NCI-H446 (cell line): ENCODE results near the gene PARP1.
"Not testable (repeated sequence)": the region's sequence is repeated elsewhere in the genome, so short reads cannot be mapped to it uniquely, and the experiment has no call there.

Experiments
- DNase-seq, 2 experiments: peaks; one replicate each; lab custom pipeline; 2025; lab: John Stamatoyannopoulos, UW

PARP1 gene

GRCh38 chr1:226428791-226429461 lies 21.0 kb upstream of the PARP1 start:
- DNase-seq, result no peak

GRCh38 chr1:226428348-226428747 lies 20.5 kb upstream of the PARP1 start:
- no peak for DNase-seq

DNA sequence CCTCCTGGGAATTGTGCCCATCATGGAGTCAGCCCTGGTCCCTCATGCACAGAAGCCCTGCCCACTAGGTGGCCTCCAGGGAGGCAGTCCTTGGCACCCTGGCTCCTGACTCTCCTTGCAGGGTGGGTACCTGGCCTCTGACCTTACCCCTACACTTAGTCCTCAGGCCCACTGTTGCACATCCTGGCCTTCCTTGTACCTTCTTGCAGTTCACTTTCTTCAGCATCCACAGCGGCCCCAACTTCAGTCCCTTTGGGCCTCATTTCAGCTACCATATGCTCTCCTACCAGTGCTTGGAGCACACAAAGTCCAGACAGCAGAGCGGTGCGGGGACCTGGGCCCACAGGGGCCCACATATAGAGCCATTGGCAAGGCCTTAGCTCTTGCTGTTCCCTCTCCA lies 19.2 kb upstream of the PARP1 start:
- DNase-seq, result no peak

DNA sequence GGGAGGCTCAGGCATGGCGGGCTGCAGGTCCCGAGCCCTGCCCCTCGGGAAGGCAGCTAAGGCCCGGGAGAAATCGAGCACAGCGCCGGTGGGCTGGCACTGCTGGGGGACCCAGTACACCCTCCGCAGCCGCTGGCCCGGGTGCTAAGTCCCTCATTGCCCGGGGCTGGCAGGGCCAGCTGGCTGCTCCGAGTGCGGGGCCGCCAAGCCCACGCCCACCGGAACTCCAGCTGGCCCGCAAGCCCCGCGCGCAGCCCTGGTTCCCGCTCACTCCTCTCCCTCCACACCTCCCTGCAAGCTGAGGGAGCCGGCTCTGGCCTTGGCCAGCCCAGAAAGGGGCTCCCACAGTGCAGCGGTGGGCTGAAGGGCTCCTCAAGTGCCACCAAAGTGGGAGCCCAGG lies 18.5 kb upstream of the PARP1 start:
- not testable (repeated sequence) for DNase-seq

DNA sequence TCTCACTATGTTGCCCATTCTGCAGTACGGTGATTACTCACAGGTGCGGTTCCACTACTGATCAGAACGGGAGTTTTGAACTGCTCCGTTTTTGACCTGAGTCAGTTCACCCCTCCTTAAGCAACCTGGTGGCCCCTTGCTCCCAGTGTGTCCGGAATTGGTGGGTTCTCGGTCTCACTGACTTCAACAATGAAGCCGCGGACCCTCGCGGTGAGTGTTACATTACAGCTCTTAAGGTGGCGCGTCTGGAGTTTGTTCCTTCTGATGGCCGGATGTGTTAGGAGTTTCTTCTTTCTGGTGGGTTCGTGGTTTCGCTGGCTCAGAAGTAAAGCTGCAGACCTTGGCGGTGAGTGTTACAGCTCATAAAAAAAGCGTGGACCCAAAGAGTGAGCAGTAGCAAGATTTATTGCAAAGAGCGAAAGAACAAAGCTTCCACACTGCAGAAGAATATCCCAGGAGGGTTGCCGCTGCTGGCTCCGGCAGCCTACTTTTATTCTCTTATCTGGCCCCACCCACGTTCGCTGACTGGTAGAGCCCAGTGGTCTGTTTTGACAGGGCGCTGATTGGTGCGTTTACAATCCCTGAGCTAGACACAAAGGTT lies 17.6 kb upstream of the PARP1 start:
- no peak for DNase-seq

DNA sequence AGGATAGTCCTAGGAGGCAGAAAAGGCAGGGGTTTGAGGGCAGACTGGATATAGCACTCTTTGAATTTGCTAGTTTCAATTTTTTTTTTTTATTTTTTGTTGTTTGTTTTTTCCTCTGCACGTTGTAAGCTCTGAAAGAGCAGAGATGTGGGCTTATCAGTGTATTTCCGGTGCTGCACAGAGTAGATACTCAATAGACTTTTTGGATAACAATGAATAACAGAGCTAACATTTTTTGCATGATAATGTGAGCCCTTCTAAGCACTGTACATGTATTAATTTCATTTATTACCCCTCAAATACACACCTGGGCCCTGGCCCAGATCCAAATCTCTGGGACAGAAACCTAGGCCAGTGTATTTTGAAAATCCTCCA lies 17.1 kb upstream of the PARP1 start:
- no peak for DNase-seq

DNA sequence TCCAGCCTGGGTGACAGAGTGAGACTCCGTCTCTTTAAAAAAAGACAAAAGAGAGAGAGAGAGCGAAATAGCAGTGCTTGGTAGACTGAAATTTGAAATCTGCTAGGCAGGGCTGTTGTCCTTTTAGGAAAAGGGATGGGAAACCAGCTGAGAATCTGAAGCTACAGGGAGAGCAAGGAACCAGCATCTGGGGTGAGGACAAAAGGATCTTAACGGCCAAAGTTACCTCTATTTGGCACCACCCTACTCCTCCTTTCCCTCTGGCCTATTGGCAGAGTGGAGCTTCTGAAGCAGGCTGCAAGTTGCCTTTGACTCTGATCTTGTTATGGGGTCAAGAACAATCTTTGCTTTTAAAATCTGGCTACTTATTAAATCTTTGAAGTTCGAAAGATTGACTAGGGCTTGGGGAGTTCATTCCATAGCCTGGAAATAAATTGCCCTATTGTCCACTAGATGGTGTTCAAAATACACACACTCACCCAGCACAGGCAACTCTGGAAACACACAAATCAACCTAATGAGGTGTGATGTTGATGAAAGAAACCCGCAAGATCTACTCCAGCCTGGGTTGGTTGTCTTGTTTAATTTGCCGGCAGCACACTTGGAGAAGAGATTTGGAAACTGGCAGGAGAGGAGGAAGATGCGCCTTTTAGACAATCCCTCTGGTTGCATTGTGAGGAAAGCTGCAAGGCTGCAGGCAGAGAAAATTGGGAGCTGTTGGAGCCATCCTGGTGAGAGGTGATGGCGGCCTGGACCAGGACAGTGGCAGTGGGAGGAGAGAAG lies 16.5 kb upstream of the PARP1 start:
- peak; percentile 76 to 85 for DNase-seq

DNA sequence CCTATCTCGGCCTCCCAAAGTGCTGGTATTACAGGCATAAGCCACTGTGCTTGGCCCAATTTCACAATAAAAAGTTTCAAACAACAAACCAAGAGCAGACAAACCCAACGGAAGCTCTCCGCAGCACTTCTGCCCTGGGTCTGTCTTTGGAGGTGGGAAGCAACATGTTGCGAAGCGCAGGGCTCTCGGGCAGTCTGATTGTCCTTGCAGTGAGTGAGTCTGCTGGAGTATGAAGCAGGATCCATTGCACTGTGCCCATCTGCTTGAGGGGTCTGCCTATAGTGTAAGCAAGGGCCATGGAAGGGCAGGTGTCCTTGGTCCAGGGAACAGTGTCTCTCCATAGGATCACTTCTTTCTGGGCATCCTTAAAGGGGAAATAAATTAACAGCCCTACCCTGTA lies 14.6 kb upstream of the PARP1 start:
- DNase-seq, result no peak

DNA sequence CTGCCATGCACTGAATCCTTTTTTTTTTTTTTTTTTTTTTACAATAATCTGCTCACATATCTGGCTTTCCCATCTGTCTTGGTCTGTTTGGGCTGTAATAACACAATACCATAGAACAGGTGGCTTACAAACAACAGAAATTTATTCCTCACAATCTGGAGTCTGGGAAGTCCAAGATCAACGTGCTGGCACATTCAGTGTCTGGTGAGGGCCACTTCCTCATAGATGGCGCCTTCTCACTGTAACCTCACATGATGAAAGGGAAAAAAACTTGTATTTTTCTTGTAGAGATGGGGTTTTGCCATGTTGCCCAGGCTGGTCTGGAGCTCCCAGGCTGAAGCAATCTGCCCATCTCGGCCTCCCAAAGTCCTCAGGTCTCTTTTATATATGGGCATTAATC lies 13.0 kb upstream of the PARP1 start:
- DNase-seq, result no peak

DNA sequence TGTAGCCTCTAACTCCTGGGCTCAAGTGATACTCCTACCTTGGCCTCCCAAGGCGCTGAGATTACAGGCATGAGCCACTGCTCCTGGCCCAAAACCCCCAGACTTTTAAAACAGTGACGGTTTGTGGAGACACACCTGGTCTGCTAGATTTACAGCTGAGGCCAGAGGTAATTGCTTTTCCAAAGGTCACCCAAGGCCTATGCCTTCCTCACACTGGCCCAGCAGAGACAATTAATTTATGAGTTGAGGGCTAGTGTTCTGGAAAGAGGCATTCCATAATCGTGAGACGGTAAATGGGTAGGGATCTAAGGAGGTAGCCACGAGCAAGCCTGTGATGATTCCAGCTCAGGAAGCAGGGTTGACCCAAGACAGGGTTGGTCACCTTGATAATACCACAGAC lies 12.4 kb upstream of the PARP1 start:
- DNase-seq, result no peak

DNA sequence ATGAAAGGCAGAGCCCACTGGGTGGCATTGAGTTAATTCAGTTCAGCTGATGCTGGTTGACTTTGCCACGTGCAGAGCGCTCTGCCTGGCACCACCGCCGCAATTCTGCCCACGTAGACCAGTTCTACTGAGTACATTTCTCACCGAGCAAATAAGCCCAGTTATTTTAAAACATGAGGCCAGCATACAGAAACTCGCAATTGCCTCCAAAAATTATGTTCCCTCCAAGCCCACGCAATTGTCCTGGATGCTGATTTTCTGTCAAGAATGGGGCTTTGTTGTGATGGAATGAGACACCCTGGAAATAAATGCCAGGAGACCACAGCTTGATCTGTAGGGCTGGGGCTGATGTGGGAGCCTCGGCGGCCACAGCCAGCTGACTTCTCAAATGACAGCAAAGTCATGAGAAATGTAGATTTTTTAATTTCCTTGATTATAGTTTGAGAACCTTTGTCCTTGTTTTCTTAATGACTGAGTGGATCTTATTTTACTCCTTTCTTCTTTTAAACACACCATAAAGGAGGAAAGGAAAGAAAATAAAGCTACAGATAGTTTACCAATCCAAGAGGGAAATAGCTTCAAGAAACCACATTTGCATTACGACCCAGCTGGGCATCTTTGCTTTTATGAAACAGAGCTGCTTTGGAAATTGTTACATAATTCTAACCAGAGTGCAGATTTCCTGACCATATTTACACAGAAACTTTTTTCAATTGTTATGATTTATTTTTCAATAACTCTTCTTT lies 11.6 kb upstream of the PARP1 start:
- no peak for DNase-seq

GRCh38 chr1:226417830-226418546 lies 10.1 kb upstream of the PARP1 start:
- DNase-seq, result no peak

DNA sequence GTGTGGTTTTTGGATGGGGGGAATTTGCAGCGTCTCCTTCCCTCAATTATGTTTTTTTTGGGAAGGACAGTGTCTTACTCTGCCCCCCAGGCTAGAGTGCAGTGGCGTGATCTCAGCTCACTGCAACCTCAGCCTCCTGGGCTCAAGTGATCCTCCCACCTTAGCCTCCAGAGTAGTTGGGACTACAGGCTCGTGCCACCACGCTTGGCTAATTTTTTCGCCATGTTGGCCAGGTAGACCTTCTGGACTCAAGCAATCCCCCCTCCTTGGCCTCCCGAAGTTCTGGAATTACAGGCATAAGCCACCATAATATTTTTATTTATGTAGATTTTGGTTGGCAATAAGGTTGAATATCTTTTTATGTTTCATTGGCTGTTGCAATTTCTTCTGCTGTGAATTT lies 9.5 kb upstream of the PARP1 start:
- no peak for DNase-seq

DNA sequence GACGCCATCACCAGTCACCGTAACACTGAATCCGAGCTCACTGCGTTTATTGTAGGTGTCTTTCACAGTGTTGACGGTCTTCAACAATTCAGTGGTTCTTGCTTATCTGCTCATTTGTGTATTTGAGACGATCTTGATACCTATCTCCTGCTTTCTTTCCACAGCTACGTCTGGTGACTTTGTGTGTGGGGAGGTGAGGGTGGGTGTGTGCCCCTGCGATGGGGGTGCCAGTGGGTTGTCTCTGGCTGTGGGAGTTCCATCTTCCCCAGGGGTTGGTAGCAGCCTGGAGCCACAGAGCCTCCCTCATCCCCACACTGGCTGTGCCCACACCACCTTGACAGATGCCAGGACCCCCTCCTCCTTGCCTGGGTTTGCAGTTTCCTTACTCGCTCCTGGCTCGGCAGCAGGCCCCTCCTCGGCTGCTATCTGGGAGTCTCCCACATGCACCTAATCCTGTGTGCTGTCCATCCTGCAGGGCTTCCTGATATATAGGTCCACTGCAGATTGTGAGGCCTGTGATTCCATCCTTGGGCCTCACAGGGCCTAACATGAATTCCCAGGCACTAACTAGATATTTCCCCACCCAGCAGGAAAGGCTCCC lies 6.3 kb upstream of the PARP1 start:
- DNase-seq, result no peak

DNA sequence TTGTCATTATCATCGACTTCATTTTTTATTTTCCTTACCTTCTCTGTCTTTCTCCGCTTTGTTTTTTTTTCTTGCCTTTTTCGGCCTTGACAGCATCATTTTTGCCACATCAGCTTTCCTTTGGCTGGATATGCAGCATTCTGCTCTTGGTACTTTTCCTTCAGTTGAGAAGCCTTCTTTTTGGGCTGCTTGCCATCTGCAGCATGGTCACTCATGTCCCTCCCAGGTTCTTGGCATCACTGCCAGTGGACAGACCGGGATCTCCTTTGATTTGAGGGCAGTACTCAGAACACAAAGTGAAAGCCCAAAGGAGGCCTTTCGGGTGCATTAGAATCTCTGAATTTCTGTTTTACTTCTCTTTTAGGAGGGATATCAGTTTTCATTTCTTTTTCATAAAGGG lies 3.7 kb upstream of the PARP1 start:
- DNase-seq, result no peak

DNA sequence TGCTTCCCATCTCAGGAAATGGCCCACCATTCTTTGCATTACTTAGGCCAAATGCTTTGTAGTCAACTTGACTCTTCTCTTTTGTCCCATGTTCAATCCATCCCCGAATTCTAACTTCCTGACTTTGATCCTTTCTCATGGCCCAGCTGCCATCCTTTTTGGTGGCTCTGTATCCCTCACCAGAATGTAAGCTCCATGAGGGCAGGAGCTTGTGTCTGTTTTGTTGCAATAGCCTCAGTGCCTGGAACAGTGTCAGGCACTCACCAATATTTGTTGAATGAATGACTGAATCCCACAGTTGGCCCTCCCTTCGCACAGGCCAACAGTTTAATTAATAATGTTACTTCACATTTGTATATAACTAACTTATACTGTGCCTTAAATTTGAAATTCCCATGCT lies 3.1 kb upstream of the PARP1 start:
- no peak for DNase-seq

- DNase-seq, result no peak
Observed at GRCh38 chr1:226409392-226409791, 1.5 kb upstream of the PARP1 start.

GRCh38 chr1:226408285-226409184 lies 642 bp upstream of the PARP1 start:
- no peak for DNase-seq

DNA sequence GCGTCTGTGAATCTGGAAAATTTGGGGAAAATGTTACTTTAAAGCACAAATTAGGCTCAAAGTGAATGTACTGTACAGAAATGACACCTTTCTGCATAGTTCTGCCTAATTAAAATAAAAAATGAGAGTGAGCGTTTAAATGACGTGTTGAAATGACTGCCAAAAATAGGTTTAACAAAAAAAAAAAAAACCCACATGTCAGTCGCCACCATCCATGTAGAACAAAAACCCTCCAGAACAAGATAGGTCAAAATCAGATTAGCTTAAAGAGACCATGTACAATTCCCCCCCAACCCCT lies 745 bp downstream of the PARP1 start:
- DNase-seq, result no peak

DNA sequence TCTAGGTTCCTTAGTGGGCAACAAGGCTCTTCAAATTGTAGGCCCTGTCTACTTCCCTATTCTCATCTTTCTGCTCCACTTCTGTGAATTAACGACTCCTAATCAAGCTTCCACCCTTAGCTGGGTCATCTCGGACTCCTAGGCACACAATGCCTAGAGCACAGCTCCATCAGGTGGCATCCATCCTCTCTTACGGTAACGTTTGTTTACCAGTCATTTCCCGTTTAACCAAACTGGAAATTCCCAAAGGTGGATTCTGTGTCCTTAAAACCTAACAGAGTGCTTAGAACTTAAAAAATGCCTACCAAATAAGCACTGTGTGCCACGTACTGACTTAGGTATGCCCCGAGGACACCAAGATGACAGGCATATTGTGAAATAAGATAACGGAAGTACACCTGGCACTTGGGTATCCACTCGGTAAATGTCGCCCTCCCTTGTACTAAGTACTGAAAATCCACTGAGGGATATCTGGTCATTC lies 1.5 kb downstream of the PARP1 start:
- DNase-seq, result no peak
